Hepatic stellate cell (primary cell): ENCODE measurements around the gene BMPR1B.
"Not testable (repeated sequence)": the region's sequence is repeated elsewhere in the genome, so short reads cannot be mapped to it uniquely, and the experiment has no call there.

Source experiments
- DNase-seq: peaks from one replicate; pipeline ENCODE4 v3.0.0; 2011; ENCODE audit warnings: low spot score

Gene BMPR1B

DNA sequence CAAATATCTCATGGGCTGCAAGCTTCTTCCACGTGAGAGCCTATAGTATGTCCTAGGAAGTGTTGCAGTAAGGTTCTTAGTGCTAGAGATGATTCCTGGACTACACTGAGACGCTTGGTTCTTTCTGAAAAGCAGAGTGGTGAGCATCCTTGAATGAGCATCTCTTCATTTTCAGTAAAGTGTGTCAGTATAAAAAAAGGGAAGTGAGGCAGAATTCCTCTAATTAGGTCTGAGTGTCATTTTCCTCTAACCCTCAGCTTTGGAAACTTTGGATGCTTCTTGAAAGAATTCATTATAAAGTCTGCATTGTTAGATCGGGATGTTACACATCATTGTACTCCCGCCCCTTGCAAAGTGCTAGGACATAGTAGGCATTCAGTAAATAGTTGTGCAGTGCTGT is 5.2 kb downstream of the BMPR1B start:
- no peak for DNase-seq

- DNase-seq = no peak
These were observed 5.7 kb downstream of the BMPR1B start for GRCh38 chr4:94763500-94763899.

DNA sequence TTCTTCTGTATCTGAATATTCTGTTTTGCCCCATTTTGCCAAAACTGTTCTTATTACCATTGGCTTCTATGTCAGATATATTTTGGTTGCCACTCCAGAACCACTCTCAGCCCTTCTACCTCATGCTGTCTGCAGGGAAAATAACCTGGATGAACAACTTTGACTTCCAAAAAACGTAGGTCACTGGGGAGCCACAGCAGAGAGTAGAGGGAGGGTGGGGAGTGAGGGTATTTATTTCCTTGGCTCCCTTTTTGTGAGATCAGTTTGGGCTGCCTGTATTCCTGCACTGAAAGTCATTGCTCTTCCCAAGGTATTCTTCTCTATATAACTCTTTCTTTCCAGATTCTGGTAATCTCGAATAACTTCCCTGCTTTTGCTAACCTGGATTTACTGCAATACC is 6.3 kb downstream of the BMPR1B start:
- DNase-seq = no peak

DNA sequence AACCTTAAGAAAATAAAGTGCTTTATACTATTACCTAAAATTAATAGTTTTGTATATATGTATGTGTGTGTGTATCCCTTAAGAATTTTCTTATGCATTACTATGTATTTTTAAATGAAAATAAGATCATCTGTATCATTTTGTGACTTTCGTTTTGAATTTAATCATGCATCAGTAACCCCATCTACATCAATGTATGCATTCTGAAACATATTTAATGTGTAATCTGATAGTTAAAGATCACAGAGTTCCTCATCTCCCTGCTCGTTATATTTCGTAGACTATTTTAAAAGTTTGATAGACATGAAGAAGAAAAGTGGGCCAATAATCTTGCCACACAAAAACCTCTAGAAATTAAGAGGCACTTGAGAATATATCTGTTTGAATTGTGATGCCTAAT is 7.4 kb downstream of the BMPR1B start:
- no peak for DNase-seq

DNA sequence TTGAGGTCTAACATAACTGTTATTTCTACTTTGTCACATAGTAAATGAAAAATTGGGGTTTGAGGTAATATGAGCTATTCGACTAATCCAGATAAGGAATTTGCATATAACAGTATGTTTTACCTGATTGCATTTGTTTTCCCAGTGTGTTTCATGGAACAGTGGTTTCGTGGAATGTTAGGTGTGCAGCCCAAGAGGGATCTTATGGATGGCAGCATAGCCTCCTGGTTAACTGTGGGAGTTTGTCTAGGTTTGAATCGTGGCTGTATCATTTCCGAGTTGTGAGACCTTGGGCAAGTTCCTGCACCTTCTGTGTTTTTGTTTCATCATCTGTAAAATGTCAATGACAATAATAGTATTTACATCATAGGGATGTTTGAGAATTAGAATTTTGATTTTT is 7.9 kb downstream of the BMPR1B start:
- no peak for DNase-seq

DNA sequence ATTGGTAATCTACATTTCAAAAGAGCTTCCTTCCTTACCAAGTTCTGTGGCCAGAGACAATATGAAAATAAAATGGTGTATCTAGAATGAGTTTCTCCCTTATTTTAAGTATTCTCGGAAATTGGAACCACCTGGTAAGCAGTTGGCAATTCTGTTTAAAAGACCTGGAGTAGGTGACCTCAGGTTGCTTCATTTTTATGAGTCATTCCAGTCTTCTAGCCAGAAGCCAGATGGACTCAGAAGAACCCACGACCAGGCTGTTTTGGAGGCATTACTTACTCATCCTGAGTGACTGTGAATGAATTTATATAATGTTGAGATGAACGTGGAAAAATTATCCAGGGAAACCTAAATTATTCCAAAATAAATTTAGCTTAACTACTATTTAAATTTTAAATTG is 9.1 kb downstream of the BMPR1B start:
- DNase-seq = no peak

GRCh38 chr4:94767446-94767845 is 9.7 kb downstream of the BMPR1B start:
- no peak for DNase-seq

GRCh38 chr4:94782707-94783106 is 25.0 kb downstream of the BMPR1B start:
- no peak for DNase-seq

DNA sequence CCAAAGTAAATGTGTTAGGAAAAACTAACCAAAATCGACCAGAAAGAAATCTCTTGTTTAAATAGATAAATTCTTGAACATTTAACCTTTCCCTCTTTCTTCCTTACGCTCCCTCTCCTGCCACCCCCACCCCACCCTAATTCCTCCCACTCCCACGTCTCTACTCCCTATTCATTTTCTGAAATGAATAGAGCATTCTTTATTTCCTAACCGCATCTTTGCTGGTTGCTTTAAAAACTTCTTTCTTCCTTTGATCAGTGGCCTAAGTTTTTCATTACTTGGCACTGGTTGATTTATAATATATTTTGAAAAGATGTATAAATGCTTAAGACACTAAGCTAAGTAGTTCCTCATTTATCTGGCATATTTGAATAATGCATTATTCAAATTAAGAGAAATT is 33.9 kb downstream of the BMPR1B start:
- DNase-seq = no peak

- DNase-seq = no peak
These were observed 41.1 kb downstream of the BMPR1B start for GRCh38 chr4:94798808-94799207.

GRCh38 chr4:94801016-94801415 is 43.3 kb downstream of the BMPR1B start:
- no peak for DNase-seq

- no peak for DNase-seq
These were observed 44.3 kb downstream of the BMPR1B start for GRCh38 chr4:94802091-94802490.

DNA sequence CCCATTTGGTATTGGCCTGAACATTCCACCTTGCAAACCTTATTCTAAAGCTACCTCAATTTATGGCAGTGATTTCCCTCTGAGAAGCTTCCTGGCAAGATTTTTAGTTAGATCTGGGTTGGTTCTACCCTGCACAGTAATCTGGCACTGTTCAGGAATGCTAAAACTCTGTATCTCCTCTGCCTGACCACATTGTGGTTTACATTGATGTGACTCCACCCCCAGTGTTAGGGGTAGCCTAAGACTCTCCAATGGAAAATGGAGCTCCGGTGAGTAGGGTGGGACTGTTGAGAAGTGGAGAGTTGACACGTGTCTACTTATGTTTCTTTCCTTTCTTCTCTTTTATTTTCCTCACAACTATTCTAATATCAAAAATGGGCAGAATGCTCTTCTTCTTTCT is 45.4 kb downstream of the BMPR1B start:
- peak; percentile 2 for DNase-seq

DNA sequence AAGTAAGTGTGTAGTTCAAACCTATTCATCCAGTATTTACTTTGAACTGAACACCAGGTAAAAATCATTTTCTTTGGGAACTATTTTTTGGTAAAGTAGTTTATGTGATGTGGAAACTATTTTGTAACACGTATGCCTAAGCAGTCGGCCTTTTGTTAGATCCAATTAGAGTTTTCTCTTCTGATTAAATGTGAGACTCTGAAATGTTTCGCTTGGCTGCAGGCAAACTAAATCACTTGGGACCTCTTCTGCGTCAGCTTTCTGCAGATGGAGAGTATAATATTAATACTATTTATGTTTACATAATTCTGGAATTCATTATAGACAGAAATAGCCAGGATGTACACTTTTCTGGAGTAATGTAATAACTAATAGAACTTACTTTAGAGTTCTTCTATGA is 46.9 kb downstream of the BMPR1B start:
- no peak for DNase-seq

- DNase-seq = no peak
These were observed 48.6 kb downstream of the BMPR1B start for GRCh38 chr4:94806376-94806775.

DNA sequence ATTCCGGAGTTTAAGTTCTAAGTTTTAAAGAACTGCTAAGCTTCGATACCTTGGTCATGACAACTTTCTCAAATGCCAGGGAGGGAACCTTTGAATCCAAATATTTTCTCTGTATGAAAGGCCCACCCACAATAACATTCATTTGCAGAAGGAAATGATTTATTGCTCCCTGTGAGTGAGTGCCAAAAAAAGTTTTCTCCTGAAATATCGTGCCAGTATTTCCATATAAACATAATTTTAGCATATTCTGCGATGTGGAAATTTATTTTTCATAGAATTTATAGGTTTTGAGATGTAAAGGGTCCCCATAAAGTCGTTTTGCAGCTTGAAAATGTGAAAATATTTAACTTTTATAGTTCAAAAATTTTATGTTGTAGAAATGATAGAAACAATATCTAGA is 53.9 kb downstream of the BMPR1B start:
- DNase-seq = no peak

DNA sequence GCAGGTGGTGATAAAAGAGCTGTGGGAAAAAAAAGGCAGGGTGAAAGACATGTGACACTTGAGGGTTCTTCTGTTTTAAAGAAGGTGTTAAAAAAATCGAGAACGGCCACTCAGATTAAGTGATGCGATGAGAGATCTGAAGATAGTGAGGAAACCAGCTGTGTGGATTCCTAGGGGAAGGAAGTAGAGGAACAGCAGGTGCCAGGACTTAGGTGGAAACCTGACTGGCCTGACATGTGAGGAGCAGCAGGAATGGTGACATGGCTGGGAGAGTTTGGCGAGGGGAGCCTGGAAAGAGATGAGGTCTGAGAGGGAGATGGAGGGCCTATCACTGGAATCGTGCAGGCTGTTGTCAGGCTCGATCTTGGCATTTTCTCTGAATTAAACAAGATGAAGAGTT is 55.5 kb downstream of the BMPR1B start:
- DNase-seq = no peak

- no peak for DNase-seq
These were observed 56.5 kb downstream of the BMPR1B start for GRCh38 chr4:94814237-94814636.

DNA sequence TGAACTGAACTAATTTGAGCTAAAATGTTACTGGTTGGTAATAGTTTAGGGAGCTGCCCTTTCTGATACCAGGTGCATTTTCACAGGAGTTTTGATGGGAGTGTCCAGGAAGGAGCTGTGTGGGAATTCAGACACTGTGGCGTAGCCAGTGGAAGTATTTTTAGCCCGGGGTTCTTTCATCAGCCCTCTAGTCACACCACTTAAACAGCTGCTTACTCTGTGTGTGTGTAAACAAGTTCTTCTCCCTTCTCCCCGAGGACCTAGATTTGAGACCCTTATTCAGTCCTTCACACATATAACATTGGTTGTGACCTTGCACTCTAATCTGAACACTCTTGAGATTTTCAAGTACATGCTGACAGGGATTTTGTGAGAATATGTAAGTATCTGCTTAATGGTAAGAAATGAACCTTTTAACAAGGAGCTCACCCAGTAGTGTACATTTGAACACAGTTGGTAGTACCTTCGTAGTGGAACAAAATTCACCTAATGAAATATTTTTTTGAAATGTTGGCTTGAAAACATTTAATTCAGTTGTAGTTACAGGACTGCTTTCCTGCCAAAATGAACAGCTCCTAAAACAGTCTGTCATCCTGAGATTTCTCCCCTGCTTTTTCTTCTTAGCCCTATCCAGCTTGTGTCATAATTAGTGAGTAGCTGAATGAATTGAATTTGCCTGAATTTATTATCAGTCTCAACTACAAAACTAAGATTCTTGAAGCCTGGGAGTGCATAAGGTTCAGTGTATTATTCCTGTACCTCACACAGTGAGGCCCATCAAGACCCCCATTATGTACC is 61.8 kb downstream of the BMPR1B start:
- DNase-seq = no peak

DNA sequence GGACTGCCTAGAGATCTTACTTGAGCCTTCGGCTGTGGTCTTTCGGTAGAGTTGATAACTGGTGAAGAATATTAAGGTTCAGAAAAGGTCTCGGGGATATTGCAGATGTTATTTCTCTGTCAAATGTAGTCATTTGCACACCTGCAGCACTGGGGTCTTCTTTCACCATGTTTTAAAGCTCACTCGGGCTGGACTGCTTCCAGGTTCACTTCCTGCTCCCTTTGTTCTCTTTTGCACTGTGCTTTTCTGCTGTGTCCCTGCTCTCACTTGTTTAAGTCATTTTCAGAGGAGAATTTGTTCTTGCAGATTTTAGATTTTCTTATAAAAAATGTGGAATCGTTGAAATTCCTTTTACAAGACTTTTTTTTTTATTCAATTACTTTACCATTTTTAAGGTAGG is 68.5 kb downstream of the BMPR1B start:
- no peak for DNase-seq

GRCh38 chr4:94827481-94828110 is 69.8 kb downstream of the BMPR1B start:
- DNase-seq = peak; percentile 29

DNA sequence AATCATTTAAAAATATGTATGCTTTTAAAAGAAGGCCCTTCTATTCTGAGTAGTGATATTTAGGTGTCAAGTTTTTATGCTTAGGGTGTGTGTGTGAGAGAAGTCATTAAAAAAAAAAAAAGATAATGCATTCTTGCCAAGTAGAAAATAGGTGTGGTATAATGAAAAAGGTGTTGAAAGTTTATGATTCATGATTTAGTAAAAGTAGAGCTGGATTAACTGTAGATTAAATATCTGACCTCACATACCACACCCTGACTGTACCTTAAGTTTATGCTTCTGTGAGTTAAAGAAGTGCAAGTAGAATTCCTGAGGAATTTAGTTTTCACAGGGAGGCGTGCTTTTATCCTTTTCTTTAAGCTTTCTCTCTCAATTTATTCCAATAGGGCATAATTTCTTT is 71.1 kb downstream of the BMPR1B start:
- no peak for DNase-seq

DNA sequence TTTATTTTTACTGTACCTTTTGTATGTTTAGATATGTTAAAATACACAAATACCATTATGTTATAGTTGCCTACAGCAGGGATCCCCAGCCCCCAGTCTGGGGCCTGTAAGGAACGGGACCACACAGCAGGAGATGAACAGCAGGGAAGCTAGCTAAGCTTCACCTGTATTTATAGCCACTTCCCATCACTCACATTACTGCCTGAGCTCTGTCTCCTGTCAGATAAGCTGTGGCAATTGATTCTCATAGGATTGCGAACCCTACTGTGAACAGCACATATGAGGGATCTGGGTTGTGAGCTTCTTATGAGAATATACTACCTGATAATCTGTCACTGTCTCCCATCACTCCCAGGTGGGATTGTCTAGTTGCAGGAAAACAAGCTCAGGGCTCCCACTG is 73.9 kb downstream of the BMPR1B start:
- no peak for DNase-seq

- DNase-seq = not testable (repeated sequence)
These were observed 74.6 kb downstream of the BMPR1B start for GRCh38 chr4:94832329-94832728.
